Activated T-cell treated with anti-CD3 and anti-CD28 coated beads for 48 hours (primary cell): ENCODE results near the gene ZCCHC14.

ENCODE experiments used
- DNase-seq: peaks from one replicate; pipeline ENCODE4 v3.0.0-alpha.2; 2020; ENCODE audit warnings: low read depth

ZCCHC14 gene

DNA sequence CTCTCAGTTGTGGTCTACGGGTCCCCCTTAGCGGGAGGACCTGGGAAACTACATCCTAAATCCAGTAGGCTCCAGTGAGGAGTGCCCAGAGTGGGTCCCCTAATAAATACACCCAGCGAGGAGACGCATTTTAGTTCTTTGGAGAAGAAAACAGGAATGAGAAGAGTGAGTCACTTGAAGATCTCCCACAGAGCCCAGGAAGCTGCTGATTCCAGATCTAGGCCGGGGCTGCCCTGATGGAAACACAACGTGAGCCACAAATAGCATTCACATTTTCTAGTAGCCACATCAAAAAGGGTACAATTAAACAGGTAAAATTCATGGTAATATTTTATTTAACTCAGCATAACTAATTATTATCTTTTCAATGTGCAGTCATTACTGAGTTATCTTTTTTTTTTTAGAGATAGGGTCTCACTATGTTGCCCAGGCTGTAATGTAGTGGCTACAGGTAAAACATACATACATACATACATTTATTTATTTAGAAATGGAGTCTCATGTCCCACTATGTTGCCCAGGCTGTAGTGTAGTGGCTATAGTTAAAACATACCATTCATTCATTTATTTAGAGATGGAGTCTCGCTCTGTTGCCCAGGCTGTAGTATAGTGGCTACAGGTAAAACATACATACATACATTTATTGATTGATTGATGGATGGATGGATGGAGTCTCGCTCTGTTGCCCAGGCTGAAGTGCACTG lies 130.8 kb downstream of the ZCCHC14 start:
- no peak for DNase-seq

DNA sequence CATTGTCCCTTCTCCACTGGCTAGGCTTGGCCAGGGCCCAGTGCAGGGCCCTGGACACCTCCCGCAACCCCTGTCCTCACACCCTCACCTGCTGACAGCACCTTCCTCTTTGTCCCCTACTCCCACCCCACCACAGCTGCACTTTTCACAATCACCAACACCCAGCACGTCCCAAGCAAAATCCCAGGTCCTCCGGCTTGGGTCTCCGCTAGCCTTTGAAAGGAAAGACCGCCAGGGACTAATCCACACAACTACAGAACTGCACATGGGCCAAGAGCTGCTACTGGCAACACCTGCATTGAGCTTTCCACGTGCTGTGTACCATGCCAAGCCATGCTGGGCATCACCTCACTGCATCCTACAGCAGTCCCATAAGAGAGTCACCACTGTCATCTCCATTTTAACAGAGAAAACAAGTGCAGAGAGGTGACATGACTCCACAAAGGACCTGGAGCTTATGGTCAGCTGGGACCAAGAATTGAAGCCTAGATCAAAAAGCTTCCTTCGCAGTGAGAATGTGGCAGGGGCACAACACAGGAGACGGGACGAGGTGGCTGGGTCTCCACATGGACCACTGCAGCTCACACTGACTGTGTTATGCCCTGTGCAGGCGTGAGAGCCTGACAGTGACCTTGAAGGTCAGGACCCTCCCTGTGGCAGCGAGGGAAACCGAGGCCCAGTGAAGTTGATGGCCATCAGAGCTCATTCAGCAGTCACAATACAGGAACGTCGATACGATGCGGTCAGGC lies 131.8 kb downstream of the ZCCHC14 start:
- DNase-seq, result no peak

DNA sequence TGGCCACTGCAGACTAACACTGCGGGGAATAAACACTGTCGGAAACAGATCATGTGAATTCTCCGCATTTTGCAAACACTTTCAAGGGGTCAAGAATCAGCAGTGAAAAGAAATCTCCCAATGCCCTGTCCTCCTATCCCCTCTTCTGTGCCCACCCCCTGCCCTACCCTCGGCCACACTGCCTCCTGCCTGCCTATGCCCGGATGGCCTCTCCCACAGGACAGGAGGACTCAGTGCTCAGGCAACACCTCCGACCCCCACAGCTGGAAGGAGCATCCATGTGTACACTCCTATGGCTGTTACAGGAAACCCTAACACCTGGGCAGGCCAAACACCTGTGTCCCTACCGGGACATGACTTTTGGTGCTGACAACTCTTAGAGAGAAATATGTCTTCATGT lies 133.7 kb downstream of the ZCCHC14 start:
- DNase-seq, result no peak

DNA sequence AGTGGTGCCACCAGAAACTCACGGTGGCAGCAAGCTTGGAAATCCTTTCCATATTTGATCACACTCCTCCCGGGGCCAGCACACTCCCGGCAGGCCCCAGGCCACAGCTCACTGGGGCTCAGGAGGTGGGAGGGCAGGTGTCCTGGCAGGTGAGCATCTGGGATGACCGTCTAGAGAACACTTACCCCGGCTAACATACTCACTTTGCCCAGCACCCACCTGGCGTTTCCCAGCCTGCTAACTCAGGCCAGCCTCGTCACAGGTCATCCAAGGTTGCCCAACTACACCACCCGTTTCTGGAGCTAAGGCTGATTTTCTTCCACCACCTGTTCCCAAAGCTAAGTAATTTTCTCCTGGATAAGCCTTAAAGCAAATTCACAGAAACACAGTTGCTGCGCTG lies 134.1 kb downstream of the ZCCHC14 start:
- no peak for DNase-seq

DNA sequence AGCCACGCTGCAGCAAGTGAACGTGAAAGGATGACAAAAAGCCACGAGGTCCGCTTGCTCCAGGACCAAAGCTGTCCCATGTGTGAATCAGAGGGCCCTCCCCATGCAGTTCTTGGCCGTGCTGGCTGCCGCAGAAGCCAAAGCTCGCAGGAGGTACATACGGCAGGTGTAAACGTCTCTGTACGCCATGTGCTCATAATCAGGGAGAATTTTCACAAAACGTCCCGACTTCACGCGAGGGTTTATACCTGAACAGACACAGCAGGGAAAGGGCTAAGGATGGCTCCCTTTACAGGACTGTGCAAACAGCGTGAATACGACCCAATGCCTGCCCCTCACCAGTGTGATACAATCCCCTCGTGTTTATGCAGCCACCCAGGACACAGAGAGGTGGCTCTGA lies 134.6 kb downstream of the ZCCHC14 start:
- DNase-seq, result no peak

DNA sequence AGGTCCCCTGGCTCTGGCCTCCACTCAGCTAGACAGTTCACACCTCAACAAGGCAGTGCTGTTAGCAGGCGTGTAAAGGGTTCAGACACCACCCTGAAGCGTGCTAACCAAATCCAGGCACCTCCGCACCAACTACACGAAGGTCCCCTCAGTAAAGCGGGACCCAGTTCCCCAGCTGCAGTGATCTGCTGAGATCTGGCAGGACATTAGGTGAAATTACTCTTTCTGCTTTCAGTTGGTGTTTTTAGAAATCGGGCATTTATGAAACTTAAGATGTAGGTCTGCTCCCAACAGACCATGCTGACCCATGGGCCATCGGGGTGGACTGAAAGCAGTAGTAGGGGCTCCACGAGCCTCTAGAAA lies 136.4 kb downstream of the ZCCHC14 start:
- no peak for DNase-seq
